ENCODE measurements around the gene DPF1.
"Not testable (repeated sequence)": the region's sequence is repeated elsewhere in the genome, so short reads cannot be mapped to it uniquely, and the experiment has no call there.

Gene DPF1

DNA sequence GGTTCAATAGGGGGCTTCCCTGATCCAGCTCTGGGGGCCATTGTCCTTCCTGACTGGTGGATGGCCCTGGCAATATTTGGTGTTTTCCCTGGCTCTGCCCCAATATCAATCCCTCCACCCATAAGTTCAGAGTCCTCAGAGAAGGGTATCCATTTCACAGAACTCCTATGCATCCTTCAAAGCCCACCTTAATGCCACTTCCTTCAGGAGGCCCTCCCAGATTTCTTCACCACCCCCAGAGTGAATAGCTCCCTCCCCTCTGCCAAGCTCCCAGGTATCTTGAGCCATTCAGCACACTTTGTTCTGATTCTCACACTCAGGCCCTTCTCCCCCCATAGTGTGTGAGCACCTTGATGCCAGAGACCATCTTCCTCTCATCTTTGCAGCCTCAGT, 26.4 kb upstream of the DPF1 start:
- DNase-seq = no peak

DNA sequence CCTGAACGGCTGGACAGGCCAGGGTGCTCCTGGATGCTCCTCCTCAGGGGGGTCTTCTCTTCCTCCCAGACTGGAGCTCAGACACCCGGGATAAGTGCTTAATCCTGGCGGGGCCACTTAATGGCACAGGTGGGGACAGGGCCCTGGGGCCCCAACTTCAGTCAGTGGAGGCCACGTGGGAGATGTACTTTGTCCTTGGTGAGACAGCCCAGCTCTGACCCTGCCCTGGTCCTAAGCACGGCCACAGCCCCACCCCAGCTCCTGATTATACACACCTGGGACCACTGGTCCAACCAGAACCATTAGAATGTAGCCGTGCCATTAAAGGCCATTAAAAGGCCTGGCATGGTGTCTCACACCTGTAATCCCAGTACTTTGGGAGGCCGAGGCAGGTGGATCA, 24.4 kb upstream of the DPF1 start:
- DNase-seq = no peak

DNA sequence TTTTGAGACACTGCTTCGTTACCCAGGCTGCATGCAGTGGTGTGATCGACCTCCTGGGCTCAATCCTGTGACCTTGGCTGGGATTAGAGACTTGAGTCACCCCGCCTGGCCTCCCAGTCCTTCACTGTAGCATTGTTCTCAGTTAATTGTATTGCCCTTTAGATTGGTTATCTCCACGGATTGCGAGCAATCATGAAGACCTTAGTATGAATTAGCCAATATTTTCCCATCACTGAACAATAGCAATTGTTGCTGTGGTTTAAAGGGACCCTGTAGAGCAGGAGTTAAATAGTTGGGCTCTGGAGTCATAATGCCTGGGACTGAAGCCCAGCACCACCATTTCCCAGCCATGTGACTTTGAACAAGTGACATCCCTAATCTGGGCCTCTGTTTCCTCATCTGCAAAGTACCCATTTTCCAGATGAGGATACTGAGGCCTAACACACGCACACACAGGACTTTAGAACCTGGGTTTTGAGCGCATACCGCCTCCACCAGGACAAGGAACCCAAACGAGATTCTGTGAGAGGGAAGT, 23.8 kb upstream of the DPF1 start:
- DNase-seq = no peak

DNA sequence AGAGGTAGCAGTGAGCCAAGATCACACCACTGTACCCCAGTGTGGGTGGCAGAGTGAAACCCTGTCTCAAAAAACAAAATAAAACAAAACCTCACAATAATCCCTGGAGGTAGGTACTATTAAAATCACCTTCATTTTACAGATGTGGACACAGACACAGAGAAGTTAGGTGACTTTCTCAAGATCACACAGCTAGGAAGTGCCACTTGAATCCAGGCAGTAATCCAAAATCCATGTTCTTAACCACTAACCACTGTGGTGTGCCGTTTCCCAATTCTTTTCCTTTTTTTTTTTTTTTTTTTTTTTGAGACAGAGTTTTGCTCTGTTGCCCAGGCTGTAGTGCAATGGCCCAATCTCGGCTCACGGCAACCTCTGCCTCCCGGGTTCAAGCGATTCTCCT, 23.1 kb upstream of the DPF1 start:
- no peak for DNase-seq

DNA sequence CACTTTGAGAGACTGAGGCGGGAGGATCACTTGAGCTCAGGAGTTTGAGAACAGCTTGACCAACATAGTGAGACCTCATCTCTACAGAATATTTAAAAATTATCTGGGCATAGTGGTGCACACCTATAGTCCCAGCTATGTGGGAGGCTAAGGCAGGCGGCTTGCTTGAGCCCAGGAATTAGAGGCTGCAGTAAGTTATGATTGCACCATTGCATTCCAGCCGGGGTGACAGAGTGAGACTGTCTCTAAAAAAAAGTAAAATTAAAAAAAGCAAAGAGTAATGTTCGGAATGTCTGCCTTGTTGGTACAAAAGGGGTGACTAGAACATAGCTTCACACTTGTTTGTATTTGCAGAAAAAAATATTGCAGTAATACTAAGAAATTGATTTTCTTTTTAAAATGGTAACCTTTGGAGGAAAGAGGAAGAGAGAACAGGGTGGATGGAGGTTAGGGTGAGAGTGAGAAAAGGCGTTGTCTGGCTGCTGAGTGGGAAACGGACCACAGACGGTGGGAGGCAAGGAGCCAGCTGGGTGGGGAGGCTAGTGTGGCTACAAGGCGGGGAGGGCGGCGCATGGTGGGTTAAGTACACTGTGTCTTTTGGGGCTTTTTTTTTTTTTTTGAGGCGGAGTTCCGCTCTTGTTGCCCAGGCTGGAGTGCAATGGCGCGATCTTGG, 21.9 kb upstream of the DPF1 start:
- no peak for DNase-seq

DNA sequence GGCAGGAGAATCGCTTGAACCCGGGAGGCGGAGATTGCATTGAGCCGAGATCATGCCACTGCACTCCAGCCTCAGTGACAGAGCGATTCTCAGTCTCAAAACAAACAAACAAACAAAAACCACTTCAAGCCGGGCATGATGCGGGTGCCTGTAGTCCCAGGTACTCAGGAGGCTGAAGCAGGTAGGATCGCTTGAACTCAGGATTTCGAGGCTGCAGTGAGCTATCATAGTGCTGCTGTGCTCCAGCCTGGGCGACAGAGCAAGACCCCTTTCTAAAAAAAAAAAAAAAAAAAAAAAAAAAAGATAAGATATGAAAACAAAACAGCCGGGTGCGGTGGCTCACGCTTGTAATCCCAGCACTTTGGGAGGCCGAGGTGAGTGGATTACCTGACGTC, 19.3 kb upstream of the DPF1 start:
- no peak for DNase-seq

DNA sequence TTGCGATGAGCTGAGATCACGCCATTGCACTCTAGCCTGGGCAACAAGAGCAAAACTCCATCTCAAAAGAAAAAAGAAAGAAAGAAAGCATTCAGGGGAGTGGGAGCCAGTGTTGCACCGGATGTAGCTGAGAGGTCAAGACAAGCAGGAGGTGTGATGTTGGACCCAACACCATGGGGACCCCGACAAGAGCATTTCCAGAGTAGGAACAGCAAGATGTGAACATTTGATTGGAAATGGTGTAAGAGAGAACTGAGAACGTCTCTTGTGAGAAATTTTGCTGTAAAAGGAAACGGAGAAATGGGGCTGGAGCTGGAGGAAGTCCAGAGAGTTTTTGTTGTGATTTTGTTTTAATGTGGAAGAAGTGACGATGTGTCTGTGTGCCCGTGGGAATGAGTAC, 15.8 kb upstream of the DPF1 start:
- no peak for DNase-seq

DNA sequence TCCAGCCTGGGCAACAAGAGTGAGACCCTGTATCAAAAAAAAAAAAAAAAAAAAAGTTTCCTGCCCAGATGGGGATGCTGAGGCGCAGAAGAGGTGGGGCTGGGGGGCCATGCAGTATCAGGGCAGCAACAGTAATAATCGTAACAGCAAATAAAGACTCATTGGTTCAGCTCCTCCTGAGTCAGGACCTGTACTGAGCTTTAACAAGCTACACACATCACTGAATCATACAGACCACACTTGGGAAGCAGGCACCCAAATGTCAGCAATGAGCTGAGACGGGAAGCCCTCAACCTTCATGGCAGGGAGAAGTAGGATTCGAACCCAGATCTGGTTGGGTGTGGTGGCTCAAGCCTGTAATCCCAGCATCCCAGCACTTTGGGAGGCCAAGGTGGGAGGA, 10.6 kb upstream of the DPF1 start:
- DNase-seq = no peak

DNA sequence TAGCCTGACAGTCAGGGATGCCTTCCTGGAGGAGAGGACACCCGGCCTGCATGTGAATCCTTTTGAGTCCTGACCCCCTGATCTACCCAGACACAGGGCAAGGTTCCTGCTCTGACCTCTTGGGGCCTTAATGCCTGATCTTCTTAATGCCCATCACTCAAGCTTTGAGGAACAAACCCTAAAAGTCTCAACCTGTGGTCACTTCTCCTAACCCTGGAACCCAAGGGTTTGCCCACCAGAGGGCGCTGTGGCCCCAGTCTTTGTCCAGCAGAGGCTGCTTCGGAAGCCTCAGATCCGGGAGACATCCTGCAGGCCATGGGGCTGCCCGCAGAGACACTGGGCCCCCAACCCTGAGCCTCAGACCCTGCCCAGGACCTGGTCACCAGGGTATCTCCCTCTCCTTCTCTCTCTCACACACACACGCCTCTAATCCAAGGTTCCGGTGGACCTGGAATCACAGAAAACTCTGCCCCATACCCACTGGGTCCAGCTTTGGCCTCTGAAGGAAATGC, 9.8 kb upstream of the DPF1 start:
- DNase-seq = peak; percentile 75

DNA sequence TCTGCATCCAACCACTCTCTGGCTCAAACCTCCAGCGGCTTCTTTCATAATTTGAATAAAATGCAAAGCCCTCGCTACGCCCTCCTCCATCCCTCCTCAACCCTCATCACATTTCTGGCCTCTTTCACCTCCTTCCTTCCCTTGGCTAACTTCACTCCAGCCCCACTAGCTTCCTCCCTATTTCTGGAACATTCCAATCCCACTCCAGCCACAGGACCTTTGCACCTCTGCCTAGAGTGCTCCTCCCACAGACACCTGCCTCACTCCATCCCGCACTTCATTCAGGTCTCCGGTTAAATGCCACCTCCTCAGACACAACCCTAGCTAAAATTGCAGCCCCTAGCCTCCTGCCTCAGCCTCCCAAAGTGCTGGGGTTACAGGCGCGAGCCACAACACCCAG, 7.9 kb upstream of the DPF1 start:
- no peak for DNase-seq

DNA sequence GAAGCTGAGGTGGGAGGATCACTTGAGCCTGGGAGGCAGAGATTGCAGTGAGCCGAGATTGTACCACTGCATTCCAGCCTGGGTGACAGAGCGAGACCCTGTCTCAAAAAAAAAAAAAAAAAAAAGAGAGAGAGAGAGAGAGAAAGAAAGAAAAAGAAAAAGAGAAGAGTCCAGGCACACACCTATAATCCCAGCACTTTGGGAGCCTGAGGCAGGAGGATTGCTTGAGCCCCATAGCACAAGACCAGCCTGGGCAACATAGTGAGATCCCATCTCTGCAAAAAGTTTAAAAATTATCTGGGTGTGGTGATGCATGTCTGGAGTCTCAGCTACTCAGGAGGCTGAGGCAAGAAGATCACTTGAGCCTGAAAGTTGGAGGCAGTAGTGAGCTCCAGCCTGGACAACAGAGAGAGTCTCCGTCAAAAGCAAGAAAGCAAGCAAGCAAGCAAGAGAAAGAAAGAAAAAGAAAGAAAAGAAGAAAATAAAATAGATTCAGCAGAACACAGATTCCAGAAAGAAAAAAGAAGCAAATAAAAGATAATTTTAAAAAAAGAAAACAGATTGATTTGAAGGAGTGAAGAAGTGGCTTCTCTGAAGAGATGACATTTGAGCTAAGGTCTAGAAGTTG, 6.6 kb upstream of the DPF1 start:
- DNase-seq = not testable (repeated sequence)

DNA sequence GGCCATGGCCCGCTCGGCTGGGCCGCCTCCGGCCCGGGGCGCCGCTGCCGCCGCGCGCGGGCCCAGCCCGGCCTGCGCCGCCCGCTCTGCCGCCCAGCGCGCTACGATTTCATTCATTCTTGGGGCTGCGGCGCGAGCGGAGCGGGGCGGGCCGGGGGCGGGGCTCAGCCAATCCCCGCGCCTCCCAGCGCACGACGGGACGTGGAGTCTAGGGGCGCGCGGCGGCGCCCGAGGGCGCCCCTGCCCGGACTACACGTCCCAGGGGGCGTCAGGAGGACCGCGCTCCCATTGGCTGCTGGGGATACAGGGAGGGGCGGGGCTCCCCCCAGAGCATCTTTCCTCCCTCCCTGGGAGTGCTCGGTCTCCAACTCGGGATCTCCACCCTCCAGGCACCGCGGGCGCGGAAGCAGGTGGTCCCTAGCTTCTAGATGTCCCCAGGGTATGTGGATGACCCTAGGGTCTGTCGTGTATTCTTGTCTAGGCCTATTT, 5.6 kb upstream of the DPF1 start:
- DNase-seq = peak; percentile 70

DNA sequence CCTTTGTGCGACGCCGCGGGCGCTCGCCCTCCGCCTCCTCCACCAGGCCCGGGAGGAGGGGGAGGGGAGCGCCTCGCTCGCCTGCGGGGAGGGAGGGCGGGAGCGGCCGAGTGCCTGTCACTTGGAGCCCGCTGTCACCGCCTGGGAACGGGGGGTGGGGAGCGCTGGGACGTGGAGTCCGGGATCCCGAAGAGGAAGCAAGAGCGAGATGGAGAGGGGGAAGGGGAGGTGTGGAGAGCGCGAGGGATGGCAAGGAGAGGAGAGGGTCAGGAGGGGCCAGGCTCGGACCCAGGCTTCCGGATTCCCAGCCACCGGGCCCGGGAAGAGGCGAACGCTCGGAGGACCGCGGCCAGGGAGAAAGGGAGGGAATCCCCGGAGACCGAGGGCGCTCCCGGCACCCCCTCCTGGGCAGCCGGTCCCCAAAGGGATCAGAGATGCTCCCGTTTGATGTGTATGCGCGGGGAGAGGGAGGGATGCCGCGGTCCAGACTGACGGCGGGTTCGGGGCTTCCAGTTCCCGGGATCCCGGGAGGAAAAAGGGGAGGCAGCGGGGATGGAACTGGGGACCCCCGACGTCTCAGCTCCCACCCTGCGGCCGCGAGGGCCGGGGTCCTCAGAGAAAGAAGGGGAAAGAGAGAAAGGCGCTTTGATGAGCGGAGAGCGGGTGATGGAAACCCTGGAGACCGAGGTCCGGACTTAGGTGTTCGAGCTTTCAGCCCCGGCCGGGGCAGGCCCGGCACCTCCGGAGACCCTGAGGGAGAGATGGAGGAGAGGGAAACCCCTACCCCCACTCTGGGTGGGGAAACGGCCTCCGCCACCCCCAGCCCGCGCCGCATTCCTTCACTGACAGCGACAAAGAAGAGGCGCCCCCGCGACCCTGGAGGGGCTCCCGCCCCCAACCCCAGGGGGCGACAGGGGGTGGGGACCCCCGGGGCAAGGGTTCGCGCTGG, 4.7 kb upstream of the DPF1 start:
- DNase-seq = no peak

DNA sequence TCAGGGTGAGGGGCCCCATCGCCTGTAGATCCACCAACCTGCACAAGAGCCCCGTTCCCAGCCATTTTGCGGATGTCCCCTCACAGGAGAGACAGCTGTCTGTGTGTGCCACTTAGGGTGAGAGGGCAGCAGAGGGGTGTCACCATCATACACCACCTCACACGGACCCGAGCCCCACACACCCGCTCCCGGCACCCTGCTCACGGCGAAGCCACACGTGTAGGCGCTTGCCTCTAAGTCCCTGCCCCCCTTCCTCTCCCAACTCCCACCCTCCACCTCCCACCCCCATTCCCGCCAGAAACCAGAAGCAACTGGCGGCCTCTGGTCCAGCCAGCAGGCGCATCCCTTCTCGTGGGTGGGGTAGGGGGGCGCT, 4.0 kb upstream of the DPF1 start:
- no peak for DNase-seq

DNA sequence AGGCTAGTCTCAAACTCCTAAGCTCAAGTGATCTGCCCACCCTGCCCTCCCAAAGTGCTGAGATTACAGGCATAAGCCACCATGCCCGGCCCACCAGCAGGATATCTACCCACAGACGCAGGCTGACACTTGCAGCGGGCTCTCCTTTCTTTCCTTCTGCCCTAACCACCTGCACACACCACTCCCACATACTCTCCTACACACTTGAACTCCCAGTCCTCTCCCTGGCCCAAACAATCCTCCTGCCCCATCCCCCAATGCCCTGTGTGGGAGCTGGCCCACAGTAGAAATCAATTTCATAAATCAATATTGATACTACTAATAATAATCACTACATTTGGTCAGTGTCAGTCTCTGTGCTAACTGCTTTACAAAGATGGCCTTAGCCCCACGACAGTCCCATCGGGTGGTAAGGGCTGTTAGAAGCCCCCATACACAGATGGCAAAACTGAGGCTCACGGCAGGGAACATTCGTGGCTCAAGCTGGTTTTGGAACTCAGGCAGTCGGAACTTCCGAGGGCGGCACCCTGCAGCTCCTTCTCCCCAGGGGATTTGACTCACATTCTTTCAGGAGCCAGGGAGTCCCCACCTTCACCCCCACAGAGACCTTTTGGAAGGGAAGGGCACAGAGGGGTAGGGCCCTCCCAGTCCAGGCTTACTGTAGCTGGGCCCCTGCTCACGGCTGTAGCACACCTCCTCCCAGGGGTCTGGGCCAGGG, 3.4 kb upstream of the DPF1 start:
- DNase-seq = no peak

DNA sequence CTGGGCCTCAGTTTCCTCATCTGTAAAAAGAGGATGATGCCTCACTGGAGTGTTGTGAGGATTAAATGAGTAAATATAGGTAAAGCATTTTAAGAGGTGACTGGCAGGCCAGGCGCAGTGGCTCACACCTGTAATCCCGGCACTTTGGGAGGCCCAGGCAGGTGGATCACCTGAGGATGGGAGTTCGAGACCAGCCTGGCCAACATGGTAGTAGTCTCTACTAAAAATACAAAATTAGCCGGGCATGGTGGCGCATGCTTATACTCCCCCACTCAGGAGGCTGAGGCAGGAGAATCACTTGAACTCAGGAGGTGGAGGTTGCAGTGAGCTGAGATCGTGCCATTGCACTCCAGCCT, 819 bp upstream of the DPF1 start:
- not testable (repeated sequence) for DNase-seq

DNA sequence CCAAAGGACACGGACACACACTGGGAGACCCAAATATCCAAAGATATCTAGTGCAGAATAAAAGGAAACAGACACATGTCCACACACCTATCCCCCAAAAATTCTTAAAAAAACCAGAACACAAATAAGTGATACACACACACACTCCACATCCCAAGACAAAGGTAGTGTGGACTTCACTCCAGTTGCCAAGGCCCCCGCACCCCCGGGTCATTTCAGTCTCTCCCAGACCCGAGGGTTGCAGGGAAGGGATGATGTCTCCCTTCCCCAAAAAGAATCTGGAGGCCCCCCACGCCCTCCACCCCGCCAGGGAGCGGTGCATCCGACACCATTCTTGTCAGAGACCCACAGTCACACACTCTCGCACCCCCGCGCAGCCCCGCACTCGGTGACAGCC, 407 bp downstream of the DPF1 start:
- no peak for DNase-seq

DNA sequence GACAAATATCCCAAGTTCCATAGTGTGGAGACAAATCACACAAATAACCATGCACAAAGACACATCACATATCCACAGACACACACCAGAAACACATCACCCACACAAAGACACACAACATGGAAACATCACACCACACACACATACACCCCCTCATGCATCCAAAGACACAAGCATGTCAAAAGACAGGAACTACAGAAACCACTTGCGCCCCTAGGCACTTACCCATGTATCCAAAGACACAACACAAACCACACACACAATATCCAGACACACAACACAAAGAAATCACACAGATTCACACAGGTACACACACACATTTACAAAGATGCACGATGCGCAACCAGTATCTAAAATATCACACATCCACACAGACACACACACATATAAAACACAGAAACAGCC, 901 bp downstream of the DPF1 start:
- no peak for DNase-seq

DNA sequence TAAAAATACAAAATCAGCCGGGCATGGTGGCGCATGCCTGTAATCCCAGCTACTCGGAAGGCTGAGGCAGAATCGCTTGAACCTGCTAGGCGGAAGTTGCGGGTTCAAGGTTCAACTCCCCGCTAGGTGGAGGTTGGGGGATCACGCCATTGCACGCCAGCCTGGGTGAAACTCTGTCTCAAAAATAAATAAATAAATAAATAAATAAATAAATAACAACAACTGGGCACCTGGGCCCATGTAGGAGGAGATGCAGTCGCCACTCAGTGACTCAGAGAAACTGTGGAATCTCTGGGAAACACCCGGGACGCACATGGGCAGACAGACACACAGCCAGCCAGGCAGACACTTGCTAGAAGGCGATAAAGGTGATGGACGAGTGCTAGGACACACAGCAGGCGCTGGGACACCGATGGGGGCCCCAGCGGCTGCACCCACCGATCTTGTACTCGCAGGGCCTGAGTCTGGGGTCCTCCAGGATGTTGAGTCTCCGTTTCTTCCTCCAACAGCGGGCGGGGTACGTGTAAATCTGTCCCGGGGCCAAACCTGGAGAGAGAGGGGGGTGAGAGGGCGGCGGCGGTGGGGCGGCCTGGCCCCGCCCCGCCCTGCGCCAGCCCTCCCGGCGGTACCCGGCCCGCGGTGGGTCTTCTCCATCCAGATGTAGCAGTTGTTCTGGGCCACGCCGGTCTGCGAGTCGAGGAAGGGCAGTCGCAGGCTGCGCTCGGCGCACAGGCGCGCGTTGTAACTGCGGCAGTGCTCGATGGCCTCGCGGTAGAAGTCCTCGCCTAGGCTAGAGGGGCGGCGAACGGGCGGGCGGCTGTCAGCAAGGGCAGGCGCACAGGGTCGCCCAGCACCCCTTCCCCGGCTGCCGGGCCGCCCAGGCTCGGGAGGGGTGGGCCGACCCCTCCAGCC, 1.8 kb downstream of the DPF1 start:
- no peak for DNase-seq

DNA sequence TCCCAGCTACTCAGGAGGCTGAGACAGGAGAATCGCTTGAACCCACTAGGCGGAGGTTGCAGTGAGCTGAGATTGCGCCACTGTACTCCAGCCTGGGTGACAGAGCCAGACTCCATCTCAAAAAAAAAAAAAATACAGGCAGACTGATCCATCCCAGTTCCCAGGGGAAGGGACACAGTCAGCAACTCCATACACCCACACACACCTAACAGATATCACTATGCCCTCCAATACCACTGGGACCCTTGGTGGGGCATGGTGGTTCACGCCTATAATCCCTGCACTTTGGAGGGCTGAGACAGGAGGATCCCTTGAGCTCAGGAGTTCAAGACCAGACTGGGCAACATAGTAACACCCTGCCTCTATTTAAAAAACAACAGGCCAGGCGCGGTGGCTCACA, 2.6 kb downstream of the DPF1 start:
- DNase-seq = no peak

DNA sequence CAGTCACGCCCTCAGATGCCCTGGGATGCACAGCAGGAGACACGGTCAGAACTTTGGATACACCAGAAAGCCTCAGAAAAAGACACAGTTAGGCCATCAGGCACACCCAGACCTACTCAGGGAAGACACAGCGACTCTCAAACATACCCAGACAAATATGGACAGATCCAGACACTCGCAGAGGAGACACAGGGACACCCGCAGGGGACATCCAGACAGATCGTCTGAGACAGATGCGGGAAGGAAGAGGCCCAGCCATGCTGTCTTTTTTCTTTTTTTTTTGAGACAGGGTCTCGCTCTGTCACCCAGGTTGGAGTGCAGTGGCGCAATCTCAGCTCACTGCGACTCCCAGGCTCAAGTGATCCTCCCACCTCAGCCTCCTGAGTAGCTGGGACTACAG, 4.8 kb downstream of the DPF1 start:
- DNase-seq = no peak

DNA sequence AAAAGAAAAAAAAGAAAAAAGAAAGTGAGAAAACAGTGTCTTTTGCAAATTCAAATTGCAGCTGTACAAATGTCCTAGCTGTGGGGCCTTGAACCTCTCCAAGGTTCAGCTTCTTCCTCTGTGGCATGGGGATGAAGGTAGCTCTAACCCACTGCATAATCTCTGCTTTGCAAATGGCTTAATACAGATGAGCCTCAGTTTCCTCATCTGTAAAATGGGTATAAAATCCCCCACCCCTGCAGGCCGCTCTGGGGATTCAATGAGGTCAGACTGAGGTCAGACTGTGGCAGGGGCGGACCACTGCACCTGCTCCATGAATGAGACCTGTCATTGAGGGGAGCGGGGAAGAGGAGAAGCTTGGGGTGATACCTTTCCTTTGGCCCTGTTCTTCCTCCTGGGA, 5.8 kb downstream of the DPF1 start:
- no peak for DNase-seq
